M059J (cell line): Measurements from ENCODE around the gene CSNK1G2. TPM values are rescaled to one million over a fixed set of nuclear protein-coding genes. Genes with fewer than 3 reads are reported as not detected.
A peak's percentile ranks its signal among the peaks of the same experiment; 100 is the strongest.

Experiments
- DNase-seq: peaks from one replicate; pipeline ENCODE4 v3.0.0-alpha.2; 2012; ENCODE audit warnings: low read depth
- total RNA-seq: library from RNA; depleted of rRNA; stranded (reverse); fragments of >200 nt; shearing (Covaris generic); gene quantifications from 2 replicates; pipeline ENCODE4 v1.2.3, GENCODE V29; 2014; rRNA removed

Gene CSNK1G2
- total RNA-seq, 1 experiment from 2014 or later, result 70.7 TPM

DNA sequence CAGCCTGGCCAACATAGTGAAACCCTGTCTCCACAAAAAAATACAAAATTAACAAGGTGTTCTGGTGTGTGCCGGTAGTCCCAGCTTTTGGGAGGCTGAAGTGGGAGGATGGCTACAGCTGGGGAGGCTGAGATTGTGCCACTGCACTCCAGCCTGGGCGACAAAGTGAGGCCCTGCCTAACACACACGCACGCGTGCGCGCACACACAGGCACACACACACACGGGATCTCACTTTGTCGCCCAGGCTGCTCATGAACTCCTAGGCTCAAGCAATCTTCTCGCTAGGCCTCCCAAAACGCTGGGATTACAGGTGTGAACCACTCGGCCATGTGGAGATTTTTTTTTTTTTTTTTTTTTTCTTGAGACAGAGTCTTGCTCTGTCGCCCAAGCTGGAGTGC is 77.8 kb downstream of the CSNK1G2 start:
- no peak for DNase-seq

DNA sequence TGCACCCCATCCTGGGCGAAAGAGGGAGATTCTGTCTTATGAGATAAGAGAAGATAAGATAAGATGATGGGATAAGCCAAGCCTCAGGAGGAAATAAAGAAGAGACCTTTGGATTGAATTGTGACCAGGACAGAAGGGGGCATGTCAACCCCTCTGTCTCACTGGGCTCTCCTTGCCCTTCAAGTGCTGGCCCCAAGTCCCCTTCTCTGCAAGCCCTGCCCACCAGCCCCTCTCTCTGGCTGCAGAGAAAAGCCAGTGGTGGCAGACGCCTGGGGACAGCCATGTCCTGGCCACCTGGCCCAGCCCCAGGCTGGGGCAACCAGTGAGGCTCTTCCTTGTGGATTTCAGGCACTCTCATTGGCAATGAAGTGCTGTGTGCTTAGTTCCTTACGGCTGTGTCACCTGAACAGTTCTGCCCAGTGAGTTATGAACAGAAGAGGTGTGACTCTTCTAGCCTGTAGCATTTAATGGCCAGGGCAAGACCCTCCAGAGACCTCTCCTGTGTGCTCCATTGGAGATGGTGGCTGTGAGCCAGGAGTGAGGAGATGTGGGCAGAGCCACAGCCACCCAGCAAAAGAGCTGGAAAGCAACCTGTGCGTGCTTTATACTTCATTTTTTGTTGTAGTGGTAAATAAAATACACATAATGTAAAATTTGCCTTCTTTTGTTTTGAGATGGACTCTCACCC is 80.6 kb downstream of the CSNK1G2 start:
- DNase-seq, result no peak

DNA sequence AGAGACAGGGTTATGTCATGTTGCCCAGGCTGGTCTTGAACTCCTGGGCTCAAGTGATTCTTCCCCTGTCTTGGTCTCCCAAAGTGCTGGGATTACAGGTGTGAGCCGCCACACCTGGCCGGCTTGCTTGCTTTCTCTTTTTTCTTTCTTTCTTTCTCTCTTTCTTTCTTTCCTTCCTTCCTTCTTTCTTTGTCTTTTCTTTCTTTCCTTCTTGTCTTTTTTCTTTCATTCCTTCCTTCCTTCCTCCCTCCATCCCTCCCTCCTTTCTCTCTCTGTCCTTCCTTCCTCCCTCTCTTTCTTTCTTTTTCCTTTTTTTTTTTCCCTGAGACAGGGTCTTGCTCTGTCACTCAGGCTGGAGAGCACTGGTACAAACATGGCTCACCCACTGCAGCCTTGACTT is 81.3 kb downstream of the CSNK1G2 start:
- DNase-seq, result no peak

- DNase-seq, result no peak
Measured at GRCh38 chr19:2026770-2027169, 85.8 kb downstream of the CSNK1G2 start.

DNA sequence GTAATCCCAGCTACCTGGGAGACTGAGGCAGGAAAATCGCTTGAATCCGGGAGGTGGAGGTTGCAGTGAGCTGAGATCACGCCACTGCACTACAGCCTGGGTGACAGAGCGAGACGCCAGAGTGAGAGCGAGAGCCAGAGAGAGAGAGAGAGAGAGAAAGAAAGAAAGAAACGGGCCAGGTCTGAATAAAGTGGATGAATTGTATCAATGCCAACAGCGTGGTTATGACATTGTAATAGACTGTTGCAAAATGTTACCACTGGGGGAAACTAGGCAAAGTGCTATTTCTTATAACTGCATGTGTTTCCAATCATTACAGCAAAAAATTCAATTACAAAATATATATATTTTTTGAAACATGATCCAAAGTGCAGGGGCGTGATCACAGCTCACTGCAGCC is 86.4 kb downstream of the CSNK1G2 start:
- peak; percentile 59 for DNase-seq

Other genes starting within 250 kb of the CSNK1G2 start
- gene ONECUT3, start 187.7 kb upstream of the CSNK1G2 start, total RNA-seq, result not detected in 2 replicates
- 5.8 and 6.4 TPM in 2 replicates for gene ATP8B3, start 128.9 kb upstream of the CSNK1G2 start, total RNA-seq
- 3.4 and 13.8 TPM in 2 replicates for gene REXO1, start 92.7 kb upstream of the CSNK1G2 start, total RNA-seq
- gene KLF16, start 77.6 kb upstream of the CSNK1G2 start, total RNA-seq, result 1.2 and 8.4 TPM in 2 replicates
- gene ABHD17A, start 55.7 kb upstream of the CSNK1G2 start, total RNA-seq, result 59.0 and 94.1 TPM in 2 replicates
- 1.0 and 6.7 TPM in 2 replicates for gene ADAT3, start 35.8 kb upstream of the CSNK1G2 start, total RNA-seq
- gene SCAMP4, start 35.8 kb upstream of the CSNK1G2 start, total RNA-seq, result 75.5 and 98.0 TPM in 2 replicates
- 32.4 and 63.3 TPM in 2 replicates for gene BTBD2, start 74.5 kb downstream of the CSNK1G2 start, total RNA-seq
- gene MKNK2, start 110.1 kb downstream of the CSNK1G2 start, total RNA-seq, result 60.0 and 80.9 TPM in 2 replicates
- gene MOB3A, start 155.2 kb downstream of the CSNK1G2 start, total RNA-seq, result 9.6 and 19.1 TPM in 2 replicates
- gene IZUMO4, start 155.7 kb downstream of the CSNK1G2 start, total RNA-seq, result 0.15 TPM in 1 of 2 replicates, not detected in the other
- gene AP3D1, start 210.4 kb downstream of the CSNK1G2 start, total RNA-seq, result 61.0 and 93.3 TPM in 2 replicates
- 4.1 and 11.0 TPM in 2 replicates for gene DOT1L, start 222.8 kb downstream of the CSNK1G2 start, total RNA-seq